PC-3 (cell line): ENCODE measurements around the gene SLIT1. TPM values are rescaled to one million over a fixed set of nuclear protein-coding genes. Genes with fewer than 3 reads are reported as not detected.
A peak's percentile ranks its signal among the peaks of the same experiment; 100 is the strongest.

Source experiments
- ATAC-seq: fragments of 200-7000 bp; cut with Tn5 transposase; 2 replicates; pipeline ENCODE4 v1.9.1; 2020; ENCODE audit warnings: mild to moderate bottlenecking, moderate library complexity
- BruUV-seq: library from RNA; stranded (reverse); fragments of 400-500 nt; replicated peaks from 2 replicates; lab custom pipeline; 2021; lab: Mats Ljungman, UMichigan
- CTCF ChIA-PET: fragments of 300-600 bp; sonication (Branson Sonifier 250); formaldehyde crosslinking; loops from one replicate; lab custom pipeline; 2022; ENCODE audit warnings: antibody characterized with exemption; lab: Charles Lee
- POLR2A ChIA-PET: fragments of 300-600 bp; sonication (Branson Sonifier 250); formaldehyde crosslinking; loops from one replicate; lab custom pipeline; 2022; ENCODE audit warnings: antibody characterized with exemption; ENCODE audit not compliant: unreplicated experiment; lab: Charles Lee
- DNase-seq: peaks from one replicate; pipeline ENCODE4 v3.0.0-alpha.2; 2015
- H2AFZ ChIP-seq: fragments of 300-600 bp; sonication (generic); 2 replicates; pipeline ENCODE4 v1.6.0; 2016; ENCODE audit warnings: antibody characterized with exemption, low read length
- H3F3A ChIP-seq: fragments of 300-600 bp; sonication (generic); one replicate; pipeline ENCODE4 v1.6.0; 2017; ENCODE audit warnings: antibody characterized with exemption, low read length, control low read depth, mild to moderate bottlenecking; ENCODE audit not compliant: unreplicated experiment
- H3K27ac ChIP-seq: fragments of 300-600 bp; sonication (generic); 2 replicates; pipeline ENCODE4 v1.5.1; 2016; ENCODE audit warnings: mild to moderate bottlenecking, low read length
- H3K27me3 ChIP-seq: fragments of 300-600 bp; sonication (generic); 2 replicates; pipeline ENCODE4 v1.6.1; 2016; ENCODE audit warnings: low read length, mixed read lengths
- H3K36me3 ChIP-seq: fragments of 300-600 bp; sonication (generic); 2 replicates; pipeline ENCODE4 v1.6.1; 2016; ENCODE audit warnings: low read depth, mixed run types, low read length, mixed read lengths
- H3K4me1 ChIP-seq: fragments of 300-600 bp; sonication (generic); 2 replicates; pipeline ENCODE4 v1.5.1; 2016; ENCODE audit warnings: low read length; ENCODE audit not compliant: insufficient read depth
- H3K4me2 ChIP-seq: fragments of 300-600 bp; sonication (generic); 2 replicates; pipeline ENCODE4 v1.6.0; 2016; ENCODE audit warnings: low read length
- H3K4me3 ChIP-seq: fragments of 300-600 bp; sonication (generic); 2 replicates; pipeline ENCODE4 v1.5.1; 2016; ENCODE audit warnings: mild to moderate bottlenecking, low read length, mixed read lengths
- H3K79me2 ChIP-seq: fragments of 300-600 bp; sonication (generic); 2 replicates; pipeline ENCODE4 v1.6.1; 2017; ENCODE audit warnings: low read length, mixed read lengths
- H3K9ac ChIP-seq: fragments of 300-600 bp; sonication (generic); 2 replicates; pipeline ENCODE4 v1.6.0; 2016; ENCODE audit warnings: mild to moderate bottlenecking, low read length
- H3K9me2 ChIP-seq: fragments of 300-600 bp; sonication (generic); replicated peaks from 2 replicates; pipeline ENCODE4 v1.6.1; 2016; ENCODE audit warnings: mixed run types, low read length, mixed read lengths
- H3K9me3 ChIP-seq: fragments of 300-600 bp; sonication (generic); 2 replicates; pipeline ENCODE4 v1.6.1; 2016; ENCODE audit warnings: low read length, mixed read lengths
- H4K20me1 ChIP-seq: fragments of 300-600 bp; sonication (generic); 2 replicates; pipeline ENCODE4 v1.6.1; 2016; ENCODE audit warnings: low read length, mixed read lengths
- EZH2 ChIP-seq: fragments of 300-600 bp; sonication (generic); IDR thresholded peaks from one replicate; pipeline ENCODE4 v1.6.1; 2017; ENCODE audit warnings: antibody characterized with exemption, mild to moderate bottlenecking, low read length; ENCODE audit not compliant: unreplicated experiment
- EZH2phosphoT487 ChIP-seq: fragments of 300-600 bp; sonication (generic); IDR thresholded peaks from 2 replicates; pipeline ENCODE4 v1.6.1; 2018; ENCODE audit warnings: mild to moderate bottlenecking, antibody characterized with exemption, low read length, borderline replicate concordance
- intact Hi-C: fragments of 100-400 bp; cut with micrococcal nuclease; formaldehyde crosslinking; loops from 2 replicates; pipeline ENCODE4 v1.9.0; 2023
- total RNA-seq: library from RNA; depleted of rRNA; stranded (reverse); fragments of >200 nt; gene quantifications from 2 replicates; pipeline ENCODE4 v1.2.3, GENCODE V29; 2014
- TF ChIP-seq, protein P1 (sequence below): fragments of 300-600 bp; sonication (generic); conservative IDR thresholded peaks from 2 replicates; pipeline ENCODE4 v1.5.1; 2017; ENCODE audit warnings: antibody characterized with exemption, low read depth, mild to moderate bottlenecking, low read length

Gene SLIT1
- total RNA-seq, 1 experiment from 2014 or later: not detected

DNA sequence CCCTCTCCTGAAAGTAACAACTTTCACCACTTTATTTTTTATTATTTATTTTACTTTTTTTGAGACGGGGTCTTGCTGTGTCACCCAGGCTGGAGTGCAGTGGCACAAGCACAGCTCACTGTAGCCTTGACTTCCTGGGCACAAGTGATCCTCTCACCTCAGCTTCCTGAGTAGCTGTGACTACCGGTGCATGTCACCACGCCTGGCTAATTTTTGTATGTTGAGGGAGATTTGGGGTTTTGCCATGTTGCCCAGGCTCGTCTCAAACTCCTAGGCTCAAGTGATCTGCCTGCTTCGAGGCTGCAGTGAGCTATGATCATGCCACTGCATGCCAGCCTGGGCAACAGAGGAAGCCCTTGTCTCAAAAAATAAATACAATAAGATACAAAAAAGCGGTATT is 14.9 kb upstream of the SLIT1 start:
- TF ChIP-seq EZH2phosphoT487 (no peak), EZH2 (no peak)
- TF ChIP-seq, protein P1, sequence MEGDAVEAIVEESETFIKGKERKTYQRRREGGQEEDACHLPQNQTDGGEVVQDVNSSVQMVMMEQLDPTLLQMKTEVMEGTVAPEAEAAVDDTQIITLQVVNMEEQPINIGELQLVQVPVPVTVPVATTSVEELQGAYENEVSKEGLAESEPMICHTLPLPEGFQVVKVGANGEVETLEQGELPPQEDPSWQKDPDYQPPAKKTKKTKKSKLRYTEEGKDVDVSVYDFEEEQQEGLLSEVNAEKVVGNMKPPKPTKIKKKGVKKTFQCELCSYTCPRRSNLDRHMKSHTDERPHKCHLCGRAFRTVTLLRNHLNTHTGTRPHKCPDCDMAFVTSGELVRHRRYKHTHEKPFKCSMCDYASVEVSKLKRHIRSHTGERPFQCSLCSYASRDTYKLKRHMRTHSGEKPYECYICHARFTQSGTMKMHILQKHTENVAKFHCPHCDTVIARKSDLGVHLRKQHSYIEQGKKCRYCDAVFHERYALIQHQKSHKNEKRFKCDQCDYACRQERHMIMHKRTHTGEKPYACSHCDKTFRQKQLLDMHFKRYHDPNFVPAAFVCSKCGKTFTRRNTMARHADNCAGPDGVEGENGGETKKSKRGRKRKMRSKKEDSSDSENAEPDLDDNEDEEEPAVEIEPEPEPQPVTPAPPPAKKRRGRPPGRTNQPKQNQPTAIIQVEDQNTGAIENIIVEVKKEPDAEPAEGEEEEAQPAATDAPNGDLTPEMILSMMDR: no peak
- Histone ChIP-seq H3K27ac (no peak overlapping the region), H3K27me3 (no peaks in the 10 kb centered on the region), H3K9ac (no peak overlapping the region), H2AFZ (no peak overlapping the region), H3K4me2 (no peak overlapping the region), H3K4me3 (no peak overlapping the region), H3K79me2 (no peaks in the 10 kb centered on the region), H4K20me1 (no peaks in the 10 kb centered on the region), H3K4me1 (0 out of 2 replicates have a peak, but pooled peaks cover 3% of the 10 kb centered on the region), H3K36me3 (no peaks in the 10 kb centered on the region), H3K9me2 (no peaks in the 10 kb centered on the region), H3F3A (no peaks in the 10 kb centered on the region), H3K9me3 (no peaks in the 10 kb centered on the region)
- ATAC-seq: no peak
- CTCF ChIA-PET: no interaction called here
- POLR2A ChIA-PET: no interaction called here
- no TSS peak for BruUV-seq
- no peak for DNase-seq
- intact Hi-C loops: no loop called here

GRCh38 chr10:97199152-97199551 is 13.4 kb upstream of the SLIT1 start:
- Histone ChIP-seq H4K20me1 (no peaks in the 10 kb centered on the region), H3K79me2 (no peaks in the 10 kb centered on the region), H3F3A (no peaks in the 10 kb centered on the region), H3K27me3 (no peaks in the 10 kb centered on the region), H3K9ac (no peak overlapping the region), H3K4me2 (no peak overlapping the region), H3K9me3 (no peaks in the 10 kb centered on the region), H3K4me3 (no peak overlapping the region), H3K36me3 (no peaks in the 10 kb centered on the region), H3K27ac (no peak overlapping the region), H2AFZ (no peak overlapping the region), H3K4me1 (0 out of 2 replicates have a peak, but pooled peaks cover 4% of the 10 kb centered on the region), H3K9me2 (no peaks in the 10 kb centered on the region)
- BruUV-seq: no TSS peak
- TF ChIP-seq, protein P1: no peak
- TF ChIP-seq EZH2phosphoT487 (no peak), EZH2 (no peak)
- DNase-seq (no peak), ATAC-seq (no peak)
- ChIA-PET POLR2A (interaction anchor here (0.7 kb wide), 1 partner anchor 11 kb away, joined by 3 read pairs; no protein-coding TSS in a partner anchor), CTCF (no interaction called here)
- intact Hi-C loops: no loop called here

GRCh38 chr10:97197030-97197500 is 11.3 kb upstream of the SLIT1 start:
- no peak overlapping the region for H3K27ac ChIP-seq
- no peaks in the 10 kb centered on the region for H3F3A ChIP-seq
- no peak overlapping the region; the same call in 1 of the 2 replicates for H3K4me2 ChIP-seq
- H4K20me1 ChIP-seq: no peaks in the 10 kb centered on the region
- H3K4me1 ChIP-seq: 0 out of 2 replicates have a peak, but pooled peaks cover 4% of the 10 kb centered on the region
- H3K9ac ChIP-seq: no peak overlapping the region
- TF ChIP-seq, protein P1: no peak
- TF ChIP-seq EZH2 (no peak), EZH2phosphoT487 (no peak)
- no peaks in the 10 kb centered on the region for H3K79me2 ChIP-seq
- H3K9me3 ChIP-seq: no peaks in the 10 kb centered on the region
- no peaks in the 10 kb centered on the region for H3K27me3 ChIP-seq
- H3K4me3 ChIP-seq: peak overlapping the region; percentile 74; the same call in 1 of the 2 replicates
- POLR2A ChIA-PET: no interaction called here
- 0 out of 2 replicates have a peak overlapping the region, but pooled peaks have one; percentile 95 for H2AFZ ChIP-seq
- no peak for ATAC-seq
- no peaks in the 10 kb centered on the region for H3K36me3 ChIP-seq
- CTCF ChIA-PET: interaction anchor here (0.8 to 1.4 kb wide), 2 partner anchors 13 to 33 kb away, joined by 3 read pairs; no protein-coding TSS in a partner anchor
- H3K9me2 ChIP-seq: no peaks in the 10 kb centered on the region
- no TSS peak for BruUV-seq
- DNase-seq: no peak
- intact Hi-C loops: no loop called here
